Measurements from ENCODE around the gene SPTLC1. TPM values are rescaled to one million over a fixed set of nuclear protein-coding genes. Genes with fewer than 3 reads are reported as not detected.

SPTLC1 gene
- total and polyA plus RNA-seq, 2 of the 8 experiments (the other 6 are each of a cell fraction or from before 2014, with no cell fraction given), result 34.2 to 62.1 TPM

GRCh38 chr9:92059661-92060060, 55.6 kb downstream of the SPTLC1 start (continued):
- no peak for TF ChIP-seq JUND (IDR thresholded peaks at IDR 0.05; ENCODE audit: low read length)
- no peak for TF ChIP-seq FOSL1 (IDR thresholded peaks at IDR 0.05; ENCODE audit: insufficient read depth, low read depth, low read length)
- TF ChIP-seq TBP (IDR thresholded peaks at IDR 0.05; ENCODE audit: low read depth, low read length), result no peak
- TF ChIP-seq SP4 (IDR thresholded peaks at IDR 0.05; ENCODE audit: low read length), result no peak
- no peak for TF ChIP-seq SUZ12 (IDR thresholded peaks at IDR 0.05; ENCODE audit: low read length)
- no peak for TF ChIP-seq SIX5 (IDR thresholded peaks at IDR 0.05; ENCODE audit: low read depth, low read length)
- TF ChIP-seq BACH1 (IDR thresholded peaks at IDR 0.05; ENCODE audit: low read length), result no peak
- no peak for TF ChIP-seq PHF8 (conservative IDR thresholded peaks at IDR 0.05; ENCODE audit: low read depth, low read length)
- TF ChIP-seq EGR1 (IDR thresholded peaks at IDR 0.05; ENCODE audit: borderline replicate concordance, low read depth, low read length), result no peak
